ENCODE results near the gene MAPK12.

MAPK12 gene

GRCh38 chr22:50298937-50299784 lies 37.7 kb upstream of the MAPK12 start:
- DNase-seq: no peak

GRCh38 chr22:50298266-50298637 lies 36.8 kb upstream of the MAPK12 start:
- no peak for DNase-seq

- no peak for DNase-seq
Measured at GRCh38 chr22:50297510-50298265, 36.2 kb upstream of the MAPK12 start.

DNA sequence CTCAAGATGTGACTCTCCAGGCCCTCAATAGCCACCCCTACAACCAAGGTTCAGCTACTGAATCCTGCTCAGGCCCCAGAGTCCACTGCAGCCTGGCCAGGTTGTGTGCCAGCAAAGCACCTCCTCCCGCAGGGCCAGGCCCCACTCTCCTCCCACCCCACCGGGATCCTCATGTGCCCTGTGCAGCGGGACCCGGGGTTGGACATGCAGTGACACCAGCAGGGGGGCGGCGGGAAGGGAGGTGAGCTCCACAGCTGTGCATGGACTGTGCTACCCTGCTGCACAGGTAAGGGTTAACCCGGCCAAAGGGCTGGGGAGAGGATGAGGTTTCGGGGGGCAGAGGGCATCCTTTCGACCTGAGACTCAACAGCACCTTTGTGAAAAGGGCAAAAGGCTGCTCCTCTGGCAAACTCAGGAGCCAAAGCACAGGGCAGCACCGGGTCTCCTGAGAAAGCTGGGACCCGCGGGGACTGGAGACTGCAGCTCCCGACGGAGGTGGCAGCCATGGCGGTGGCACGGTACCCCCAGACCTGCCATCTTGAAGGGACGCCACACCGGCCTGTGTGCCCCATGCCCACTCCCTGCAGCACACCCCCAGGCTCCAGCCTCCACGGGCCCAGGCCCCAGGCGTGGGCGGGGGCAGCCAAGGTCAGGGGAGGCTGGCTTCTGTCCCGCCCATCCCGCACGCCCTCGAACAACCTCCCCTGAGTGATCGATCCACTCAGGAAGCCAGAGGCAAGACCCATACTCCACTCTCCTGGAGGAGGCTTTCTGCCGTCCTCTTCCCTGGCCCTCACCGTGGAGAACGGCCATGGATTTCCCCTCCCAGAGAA lies 35.4 kb upstream of the MAPK12 start:
- no peak for DNase-seq

GRCh38 chr22:50294319-50294656 lies 32.8 kb upstream of the MAPK12 start:
- no peak for DNase-seq

GRCh38 chr22:50293441-50294318 lies 32.2 kb upstream of the MAPK12 start:
- DNase-seq: no peak

- no peak for DNase-seq
Measured at GRCh38 chr22:50292643-50293440, 31.4 kb upstream of the MAPK12 start.

GRCh38 chr22:50289942-50290630 lies 28.6 kb upstream of the MAPK12 start:
- peak; percentile 47 for DNase-seq

DNA sequence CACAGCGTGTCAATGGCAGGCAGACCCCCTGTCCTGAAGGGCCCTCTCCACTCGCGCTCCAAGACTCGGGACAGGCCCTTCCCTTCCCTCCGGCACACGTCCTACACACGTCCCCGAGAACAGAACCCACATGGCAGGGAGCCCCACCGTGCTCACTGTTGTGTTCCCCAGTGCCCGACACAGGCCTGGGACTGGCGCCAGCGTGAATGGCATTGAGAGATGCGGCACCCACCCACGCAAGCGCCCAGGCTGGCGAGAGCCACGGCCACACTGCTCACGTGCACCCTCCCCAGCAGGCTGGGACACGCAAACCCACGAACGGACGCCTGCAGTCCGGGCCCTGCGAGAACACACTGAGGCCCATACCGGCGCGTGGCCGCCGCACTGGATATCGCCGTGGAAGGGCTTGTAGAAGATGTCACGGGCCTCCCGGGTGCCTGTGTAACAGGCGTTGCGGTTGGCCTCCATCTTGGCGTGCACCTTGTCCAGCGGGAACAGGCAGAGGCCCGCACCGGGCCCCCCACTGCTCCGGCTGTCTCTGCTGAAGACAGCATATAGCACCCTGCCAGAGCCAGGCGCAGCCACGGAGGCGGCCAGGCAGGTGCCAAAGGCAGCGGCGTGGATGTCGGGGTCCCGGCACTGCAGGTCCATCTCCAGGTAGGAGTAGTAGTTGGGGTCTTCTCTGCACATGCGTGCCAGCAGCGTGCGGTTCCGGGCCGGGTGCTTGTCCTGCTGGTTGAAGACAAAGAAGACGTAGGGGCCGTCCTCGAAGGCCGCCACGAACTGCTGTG lies 27.9 kb upstream of the MAPK12 start:
- DNase-seq: no peak

GRCh38 chr22:50287731-50288130 lies 26.2 kb upstream of the MAPK12 start:
- DNase-seq: no peak

- DNase-seq: no peak
Measured at GRCh38 chr22:50286701-50287318, 25.3 kb upstream of the MAPK12 start.

- no peak for DNase-seq
Measured at GRCh38 chr22:50286275-50286674, 24.8 kb upstream of the MAPK12 start.

DNA sequence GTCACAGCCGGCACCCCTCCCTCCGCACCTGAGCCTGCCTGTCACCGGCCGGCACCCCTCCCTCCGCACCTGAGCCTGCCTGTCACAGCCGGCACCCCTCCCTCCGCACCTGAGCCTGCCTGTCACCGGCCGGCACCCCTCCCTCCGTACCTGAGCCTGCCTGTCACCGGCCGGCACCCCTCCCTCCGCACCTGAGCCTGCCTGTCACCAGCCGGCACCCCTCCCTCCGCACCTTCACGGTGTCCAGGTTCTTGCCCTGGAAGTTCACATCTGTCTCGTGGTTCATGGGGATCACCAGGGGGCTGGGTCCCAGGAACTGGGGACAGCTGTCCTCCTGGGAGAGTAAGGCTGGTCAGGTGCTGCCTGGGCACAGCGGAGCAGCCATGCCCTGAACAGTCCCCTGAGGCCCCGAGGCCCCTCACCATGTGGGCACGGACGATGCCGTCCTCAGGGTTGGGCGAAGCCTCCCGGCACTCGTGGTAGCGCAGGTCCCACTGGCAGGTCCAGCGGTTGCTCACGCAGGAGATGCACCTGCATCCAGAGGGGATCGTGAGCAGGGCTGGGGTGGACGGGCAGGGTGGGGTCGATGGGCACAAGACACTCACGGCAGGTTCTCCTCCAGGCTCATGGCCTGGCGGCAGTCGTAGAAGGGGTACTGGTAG lies 24.2 kb upstream of the MAPK12 start:
- DNase-seq: no peak

GRCh38 chr22:50284479-50284878 lies 23.0 kb upstream of the MAPK12 start:
- DNase-seq: no peak

DNA sequence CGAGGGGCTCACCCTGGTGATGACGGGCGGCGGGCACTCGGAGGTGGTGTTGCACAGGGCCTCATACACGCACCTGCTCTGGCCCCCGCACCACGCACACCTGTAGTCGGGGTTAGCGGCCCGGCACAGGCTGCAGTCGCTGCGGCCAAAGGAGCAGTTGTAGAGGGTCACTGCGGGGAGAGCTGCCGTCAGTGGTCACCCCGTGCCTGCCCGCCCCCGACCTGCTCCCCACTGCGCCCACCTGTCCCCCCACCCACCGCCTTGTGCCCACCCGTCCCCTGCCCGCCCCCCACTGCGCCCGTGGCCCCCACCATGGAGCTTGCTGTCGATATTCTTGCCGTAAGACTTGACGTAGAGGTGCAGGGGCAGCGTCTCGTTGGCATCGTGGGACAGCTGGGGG lies 22.3 kb upstream of the MAPK12 start:
- no peak for DNase-seq

- DNase-seq: no peak
Measured at GRCh38 chr22:50282361-50283155, 21.1 kb upstream of the MAPK12 start.

GRCh38 chr22:50281957-50282356 lies 20.5 kb upstream of the MAPK12 start:
- no peak for DNase-seq

DNA sequence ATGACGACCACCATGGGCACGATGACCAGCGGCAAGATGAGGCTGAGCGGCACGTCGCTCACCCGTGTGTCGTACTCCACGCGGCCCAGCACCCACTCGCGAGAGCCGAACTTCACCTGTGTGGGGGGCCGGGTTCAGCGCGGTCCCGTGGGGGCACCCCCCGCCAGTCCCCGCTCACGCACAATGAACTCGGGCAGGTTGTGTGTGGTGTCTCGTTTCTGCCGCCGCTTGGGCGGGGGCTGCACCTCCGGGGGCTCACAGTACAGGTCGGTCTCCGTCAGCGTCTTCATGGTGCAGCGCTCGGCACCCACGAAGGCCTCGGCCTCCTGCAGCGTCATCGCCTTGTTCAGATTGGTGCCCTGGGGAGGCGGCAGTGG lies 19.9 kb upstream of the MAPK12 start:
- DNase-seq: no peak

Measured in NCI-H510A treated with DMSO at 0.1 percent for 48 hours (cell line).